MG63 (cell line): ENCODE measurements around the gene RAB26. TPM values are rescaled to one million over a fixed set of nuclear protein-coding genes. Genes with fewer than 3 reads are reported as not detected.
"Not testable (repeated sequence)": the region's sequence is repeated elsewhere in the genome, so short reads cannot be mapped to it uniquely, and the experiment has no call there.

ENCODE experiments used
- DNase-seq: peaks from one replicate; pipeline ENCODE4 v3.0.0-alpha.2; 2020
- H3K27me3 ChIP-seq: fragments of 250-450 bp; sonication (Bioruptor Pico); 2 replicates; pipeline ENCODE4 v1.5.1; 2020; ENCODE audit warnings: mild to moderate bottlenecking, moderate library complexity
- H3K36me3 ChIP-seq: fragments of 250-450 bp; sonication (Bioruptor Pico); 2 replicates; pipeline ENCODE4 v1.5.1; 2020; ENCODE audit warnings: mild to moderate bottlenecking, moderate library complexity
- H3K4me3 ChIP-seq: fragments of 250-450 bp; sonication (Bioruptor Pico); 2 replicates; pipeline ENCODE4 v1.5.1; 2020; ENCODE audit warnings: mild to moderate bottlenecking, moderate library complexity
- H3K9me3 ChIP-seq: fragments of 250-450 bp; sonication (Bioruptor Pico); 2 replicates; pipeline ENCODE4 v1.5.1; 2020; ENCODE audit warnings: mild to moderate bottlenecking, moderate library complexity
- total RNA-seq: library from RNA; depleted of rRNA; stranded (reverse); fragments of >200 nt; shearing (Covaris generic); gene quantifications from 2 replicates; pipeline ENCODE4 v1.2.3, GENCODE V29; 2014; ENCODE audit warnings: low replicate concordance; rRNA removed

The RAB26 gene
- total RNA-seq, 1 experiment from 2014 or later, result not detected

GRCh38 chr16:2194166-2194834 lies 45.9 kb downstream of the RAB26 start:
- DNase-seq, result peak; percentile 53
- H3K27me3 ChIP-seq, result peaks cover 14% of the 10 kb centered on the region
- H3K36me3 ChIP-seq, result no peaks in the 10 kb centered on the region
- H3K4me3 ChIP-seq, result no peak overlapping the region
- no peaks in the 10 kb centered on the region for H3K9me3 ChIP-seq

GRCh38 chr16:2194852-2195321 lies 46.5 kb downstream of the RAB26 start:
- Histone ChIP-seq H3K27me3 (peaks cover 14% of the 10 kb centered on the region), H3K4me3 (no peak overlapping the region), H3K9me3 (no peaks in the 10 kb centered on the region), H3K36me3 (no peaks in the 10 kb centered on the region)
- no peak for DNase-seq

GRCh38 chr16:2195322-2196161 lies 47.1 kb downstream of the RAB26 start:
- no peaks in the 10 kb centered on the region for H3K9me3 ChIP-seq

GRCh38 chr16:2196162-2196980 lies 47.9 kb downstream of the RAB26 start, which contains the start of gene CASKIN1:
Gene CASKIN1, minus strand, starts transcription at chr16:2196605. Its CDS starts 173 bp downstream, at chr16:2196432.
- no peaks in the 10 kb centered on the region for H3K9me3 ChIP-seq
- no peaks in the 10 kb centered on the region for H3K36me3 ChIP-seq
- peak within 1 kb of the TSS; percentile 14; the same call in 1 of the 2 replicates for H3K4me3 ChIP-seq
- peaks cover 14% of the 10 kb centered on the region for H3K27me3 ChIP-seq
- DNase-seq, result no peak

More at GRCh38 chr16:2195322-2196161, 47.1 kb downstream of the RAB26 start:
- Histone ChIP-seq H3K4me3 (peak overlapping the region; percentile 14; the same call in 1 of the 2 replicates), H3K36me3 (no peaks in the 10 kb centered on the region), H3K27me3 (peaks cover 14% of the 10 kb centered on the region)
- no peak for DNase-seq

GRCh38 chr16:2196981-2197511 lies 48.6 kb downstream of the RAB26 start:
- no peak for DNase-seq
- no peaks in the 10 kb centered on the region for H3K36me3 ChIP-seq
- H3K9me3 ChIP-seq, result no peaks in the 10 kb centered on the region
- H3K4me3 ChIP-seq, result no peak overlapping the region
- H3K27me3 ChIP-seq, result peaks cover 14% of the 10 kb centered on the region

- no peak for DNase-seq
- H3K36me3 ChIP-seq, result no peaks in the 10 kb centered on the region
- H3K9me3 ChIP-seq, result no peaks in the 10 kb centered on the region
- H3K4me3 ChIP-seq, result no peak overlapping the region
- peaks cover 14% of the 10 kb centered on the region for H3K27me3 ChIP-seq
Measured at GRCh38 chr16:2197765-2198164, 49.3 kb downstream of the RAB26 start.

GRCh38 chr16:2198283-2198682 lies 49.9 kb downstream of the RAB26 start:
- H3K27me3 ChIP-seq, result peaks cover 14% of the 10 kb centered on the region
- DNase-seq, result no peak
- no peaks in the 10 kb centered on the region for H3K36me3 ChIP-seq
- no peak overlapping the region for H3K4me3 ChIP-seq
- H3K9me3 ChIP-seq, result no peaks in the 10 kb centered on the region

- DNase-seq, result no peak
- H3K9me3 ChIP-seq, result no peaks in the 10 kb centered on the region
- H3K27me3 ChIP-seq, result peaks cover 14% of the 10 kb centered on the region
Measured at GRCh38 chr16:2199095-2199494, 50.7 kb downstream of the RAB26 start.

GRCh38 chr16:2199621-2200139 lies 51.3 kb downstream of the RAB26 start:
- no peak for DNase-seq
- Histone ChIP-seq H3K27me3 (peaks cover 14% of the 10 kb centered on the region), H3K36me3 (no peaks in the 10 kb centered on the region), H3K9me3 (no peaks in the 10 kb centered on the region), H3K4me3 (no peak overlapping the region)

More at GRCh38 chr16:2199095-2199494, 50.7 kb downstream of the RAB26 start:
- no peak overlapping the region for H3K4me3 ChIP-seq
- H3K36me3 ChIP-seq, result no peaks in the 10 kb centered on the region

- no peaks in the 10 kb centered on the region for H3K9me3 ChIP-seq
- peaks cover 14% of the 10 kb centered on the region for H3K27me3 ChIP-seq
- DNase-seq, result no peak
- no peaks in the 10 kb centered on the region for H3K36me3 ChIP-seq
- H3K4me3 ChIP-seq, result no peak overlapping the region
Measured at GRCh38 chr16:2200313-2200712, 51.9 kb downstream of the RAB26 start.

- not testable (repeated sequence) for H3K9me3 ChIP-seq, H3K4me3 ChIP-seq
Measured at GRCh38 chr16:2203119-2203688, 54.8 kb downstream of the RAB26 start.

More at GRCh38 chr16:2203119-2203688, 54.8 kb downstream of the RAB26 start:
- not testable (repeated sequence) for H3K27me3 ChIP-seq, DNase-seq
- H3K36me3 ChIP-seq, result peaks cover 19% of the 10 kb centered on the region

Other genes starting within 250 kb of the RAB26 start
- not detected in 2 replicates for gene HS3ST6, start 230.2 kb upstream of the RAB26 start, total RNA-seq
- 99.5 and 116 TPM in 2 replicates for gene MSRB1, start 205.4 kb upstream of the RAB26 start, total RNA-seq
- gene RPL3L, start 193.9 kb upstream of the RAB26 start, total RNA-seq, result not detected in 2 replicates
- 406 and 819 TPM in 2 replicates for gene NDUFB10, start 189.1 kb upstream of the RAB26 start, total RNA-seq
- gene RPS2, start 183.8 kb upstream of the RAB26 start, total RNA-seq, result 8,634 and 16,603 TPM in 2 replicates
- gene RNF151, start 181.8 kb upstream of the RAB26 start, total RNA-seq, result not detected in 2 replicates
- gene TBL3, start 176.6 kb upstream of the RAB26 start, total RNA-seq, result 75.4 and 134 TPM in 2 replicates
- gene NOXO1, start 167.2 kb upstream of the RAB26 start, total RNA-seq, result not detected in 2 replicates
- 39.9 and 64.5 TPM in 2 replicates for gene GFER, start 164.4 kb upstream of the RAB26 start, total RNA-seq
- gene SYNGR3, start 158.7 kb upstream of the RAB26 start, total RNA-seq, result 0.07 TPM in 1 of 2 replicates, not detected in the other
- 75.0 and 86.5 TPM in 2 replicates for gene ZNF598, start 138.8 kb upstream of the RAB26 start, total RNA-seq
- gene NPW, start 128.8 kb upstream of the RAB26 start, total RNA-seq, result not detected in 2 replicates
- 15.9 and 19.0 TPM in 2 replicates for gene NHERF2, start 121.7 kb upstream of the RAB26 start, total RNA-seq
- 57.1 and 74.7 TPM in 2 replicates for gene NTHL1, start 100.8 kb upstream of the RAB26 start, total RNA-seq
- 24.1 and 64.4 TPM in 2 replicates for gene TSC2, start 100.6 kb upstream of the RAB26 start, total RNA-seq
- 60.2 and 106 TPM in 2 replicates for gene PKD1, start 12.7 kb upstream of the RAB26 start, total RNA-seq
- 68.0 and 111 TPM in 2 replicates for gene TRAF7, start 7.2 kb downstream of the RAB26 start, total RNA-seq
- 0.02 and 1.0 TPM in 2 replicates for gene CASKIN1, start 48.0 kb downstream of the RAB26 start, total RNA-seq
- 29.0 and 42.6 TPM in 2 replicates for gene MLST8, start 56.8 kb downstream of the RAB26 start, total RNA-seq
- 0.39 and 1.3 TPM in 2 replicates for gene BRICD5, start 62.2 kb downstream of the RAB26 start, total RNA-seq
- gene PGP, start 66.2 kb downstream of the RAB26 start, total RNA-seq, result 31.7 and 43.8 TPM in 2 replicates
- gene E4F1, start 75.0 kb downstream of the RAB26 start, total RNA-seq, result 43.2 and 56.5 TPM in 2 replicates
- 0.39 and 2.0 TPM in 2 replicates for gene DNASE1L2, start 87.8 kb downstream of the RAB26 start, total RNA-seq
- 41.1 and 83.9 TPM in 2 replicates for gene ECI1, start 103.0 kb downstream of the RAB26 start, total RNA-seq
- gene RNPS1, start 119.5 kb downstream of the RAB26 start, total RNA-seq, result 130 and 133 TPM in 2 replicates
- 1.1 and 5.1 TPM in 2 replicates for gene ABCA3, start 192.1 kb downstream of the RAB26 start, total RNA-seq